Measurements from ENCODE around the gene SLX4IP. TPM values are rescaled to one million over a fixed set of nuclear protein-coding genes. Genes with fewer than 3 reads are reported as not detected.

Gene SLX4IP
- total RNA-seq, 1 donor from 2014 or later, result 8.6 TPM

- no peak for DNase-seq
- TF ChIP-seq CTCF (IDR thresholded peaks at IDR 0.05), result no peak
- ChIA-PET POLR2A (no interaction called here), CTCF (no interaction called here)
- H3K4me1 Mint-ChIP-seq, result no peaks in the 10 kb centered on the region
- ATAC-seq (ENCODE audit: low read depth), result no peak
- no peaks in the 10 kb centered on the region for H3K9me3 Mint-ChIP-seq
- H3K27ac Mint-ChIP-seq, result no peak overlapping the region
- H3K27me3 Mint-ChIP-seq, result peaks cover 11% of the 10 kb centered on the region
- H3K36me3 Mint-ChIP-seq (ENCODE audit: low read depth), result no peaks in the 10 kb centered on the region
- H3K4me3 Mint-ChIP-seq, result no peak overlapping the region
- intact Hi-C loops (cut with micrococcal nuclease), result no loop called here
Observed at GRCh38 chr20:10654630-10655029, 219.5 kb downstream of the SLX4IP start.

- no peak for ATAC-seq (ENCODE audit: low read depth)
- Mint-ChIP-seq H3K36me3 (ENCODE audit: low read depth) (no peaks in the 10 kb centered on the region), H3K27me3 (peaks cover 18% of the 10 kb centered on the region), H3K27ac (no peak overlapping the region), H3K9me3 (no peaks in the 10 kb centered on the region), H3K4me3 (no peak overlapping the region), H3K4me1 (no peaks in the 10 kb centered on the region)
- intact Hi-C loops (cut with micrococcal nuclease), result no loop called here
- TF ChIP-seq CTCF (IDR thresholded peaks at IDR 0.05), result no peak
- CTCF ChIA-PET, result no interaction called here
- POLR2A ChIA-PET, result no interaction called here
- DNase-seq, result no peak
Observed at GRCh38 chr20:10655720-10656669, 220.9 kb downstream of the SLX4IP start.

GRCh38 chr20:10657453-10657852 lies 222.3 kb downstream of the SLX4IP start:
- no peak for ATAC-seq (ENCODE audit: low read depth)
- Mint-ChIP-seq H3K27ac (no peak overlapping the region), H3K4me3 (no peak overlapping the region), H3K36me3 (ENCODE audit: low read depth) (no peaks in the 10 kb centered on the region), H3K4me1 (no peaks in the 10 kb centered on the region), H3K9me3 (no peaks in the 10 kb centered on the region), H3K27me3 (peaks cover 26% of the 10 kb centered on the region)
- CTCF ChIA-PET, result no interaction called here
- TF ChIP-seq CTCF (IDR thresholded peaks at IDR 0.05), result no peak
- no peak for DNase-seq
- POLR2A ChIA-PET, result no interaction called here
- intact Hi-C loops (cut with micrococcal nuclease), result no loop called here

GRCh38 chr20:10658051-10658823 lies 223.1 kb downstream of the SLX4IP start:
- CTCF ChIA-PET, result no interaction called here

More at GRCh38 chr20:10658051-10658823, 223.1 kb downstream of the SLX4IP start:
- no peak for ATAC-seq (ENCODE audit: low read depth)
- POLR2A ChIA-PET, result no interaction called here
- Mint-ChIP-seq H3K9me3 (no peaks in the 10 kb centered on the region), H3K4me1 (no peaks in the 10 kb centered on the region), H3K27ac (no peak overlapping the region), H3K4me3 (no peak overlapping the region), H3K36me3 (ENCODE audit: low read depth) (no peaks in the 10 kb centered on the region), H3K27me3 (peaks cover 29% of the 10 kb centered on the region)
- DNase-seq, result no peak
- intact Hi-C loops (cut with micrococcal nuclease), result no loop called here
- no peak for TF ChIP-seq CTCF (IDR thresholded peaks at IDR 0.05)

Measured in activated B cell treated with CpG ODN at 0.5 μM for 24 hours (primary cell).